ENCODE results near the gene RAMP2.

RAMP2 gene

DNA sequence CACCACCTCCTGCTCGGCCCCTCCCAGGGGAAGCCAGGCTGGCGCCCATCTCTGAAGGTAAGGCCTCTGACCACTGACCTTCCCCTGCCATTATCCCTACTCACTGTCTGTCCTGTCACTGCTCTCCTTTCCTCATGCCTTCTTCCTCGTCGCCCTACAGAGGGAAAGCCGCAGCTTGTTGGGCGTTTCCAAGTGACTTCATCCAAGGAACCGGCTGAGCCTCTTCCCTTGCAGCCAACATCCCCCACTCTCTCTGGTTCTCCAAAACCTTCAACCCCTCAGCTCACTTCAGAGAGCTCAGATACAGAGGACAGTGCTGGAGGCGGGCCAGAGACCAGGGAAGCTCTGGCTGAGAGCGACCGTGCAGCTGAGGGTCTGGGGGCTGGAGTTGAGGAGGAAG is 34.4 kb downstream of the RAMP2 start:
- DNase-seq: no peak

DNA sequence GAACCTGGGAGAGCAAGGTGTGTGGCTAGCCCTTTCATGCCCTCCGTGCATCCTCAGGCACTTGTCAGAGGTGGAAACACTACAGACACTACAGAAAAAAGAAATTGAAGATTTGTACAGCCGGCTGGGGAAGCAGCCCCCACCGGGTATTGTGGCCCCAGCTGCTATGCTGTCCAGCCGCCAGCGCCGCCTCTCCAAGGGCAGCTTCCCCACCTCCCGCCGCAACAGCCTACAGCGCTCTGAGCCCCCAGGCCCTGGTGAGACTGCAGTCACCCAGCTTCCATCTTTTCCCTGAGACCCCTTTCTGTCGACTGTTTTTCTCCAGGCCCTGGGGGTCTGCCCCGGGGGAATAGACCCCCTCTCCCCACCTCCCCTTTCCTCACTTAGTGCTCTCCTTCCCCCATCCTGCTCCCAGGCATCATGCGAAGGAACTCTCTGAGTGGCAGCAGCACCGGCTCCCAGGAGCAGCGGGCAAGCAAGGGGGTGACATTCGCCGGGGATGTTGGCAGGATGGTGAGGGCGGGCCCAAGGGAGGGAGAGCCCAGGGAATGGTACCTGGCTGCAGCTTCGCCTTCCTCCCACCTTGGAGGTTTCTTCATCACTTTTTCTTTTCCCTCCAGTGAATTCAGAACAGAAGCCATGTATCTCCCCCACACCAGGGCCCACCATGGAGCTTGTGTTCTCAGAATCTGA is 35.2 kb downstream of the RAMP2 start:
- DNase-seq: no peak

DNA sequence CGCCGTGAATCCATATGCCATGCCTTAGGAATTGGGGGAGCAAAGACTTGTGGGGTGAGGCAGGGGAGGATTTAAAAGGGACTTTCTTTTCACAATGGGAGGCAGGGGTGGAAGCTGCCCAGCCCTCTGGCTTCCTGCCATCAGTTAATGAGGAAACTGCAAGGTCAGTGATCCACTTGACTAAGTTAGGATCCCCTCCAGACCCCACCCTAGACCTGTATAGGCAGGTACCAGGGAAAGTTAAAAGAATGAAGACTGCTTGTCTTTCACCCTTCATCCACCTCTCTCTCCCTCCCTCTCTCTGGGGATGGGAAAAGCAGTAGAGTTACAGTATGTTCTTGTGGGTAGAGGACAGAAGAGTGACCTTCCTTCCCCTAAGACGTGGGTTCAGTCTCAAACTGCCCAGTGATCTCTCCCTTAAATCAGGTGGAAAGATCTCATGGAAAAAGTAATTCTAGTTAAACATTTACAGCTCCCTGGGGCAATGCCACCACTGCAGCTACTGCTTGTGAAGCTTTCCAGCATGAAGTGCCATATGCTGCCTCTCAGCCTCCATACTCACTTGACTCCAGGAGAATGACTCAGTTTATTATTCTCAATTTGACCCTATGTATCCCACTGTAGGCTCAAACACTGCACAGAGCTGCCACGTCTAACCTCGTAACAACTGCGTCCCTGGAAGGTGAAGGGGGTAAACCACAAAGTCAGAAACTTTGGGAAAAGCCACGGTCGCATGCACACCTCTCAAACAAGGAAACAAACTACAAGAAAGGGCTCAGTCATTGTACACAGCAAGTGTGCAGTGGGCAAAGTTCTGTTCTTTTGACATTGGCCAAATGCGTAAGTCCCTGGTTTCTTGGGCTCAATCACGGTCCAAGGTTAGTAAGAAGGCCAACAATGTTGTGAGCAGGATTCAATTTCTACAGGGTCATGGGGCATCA is 36.3 kb downstream of the RAMP2 start:
- no peak for DNase-seq

DNA sequence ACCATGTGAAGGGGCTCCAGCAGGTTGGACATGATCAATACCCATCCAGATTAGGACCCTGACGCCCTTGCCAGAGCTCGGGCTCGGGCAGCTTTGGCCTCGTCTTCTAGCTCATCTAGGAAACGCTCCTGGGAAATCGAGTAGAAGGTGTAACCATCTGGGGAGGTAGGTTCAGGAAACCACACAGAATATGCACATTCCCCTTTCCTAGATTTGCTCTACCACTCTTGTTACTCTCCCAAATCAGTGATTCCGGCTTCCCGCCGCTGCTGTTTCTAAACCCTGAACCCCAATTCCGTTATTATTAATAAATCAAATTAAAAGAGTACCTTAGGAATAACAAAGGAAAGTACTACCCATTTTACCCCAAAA is 37.0 kb downstream of the RAMP2 start:
- DNase-seq: no peak

DNA sequence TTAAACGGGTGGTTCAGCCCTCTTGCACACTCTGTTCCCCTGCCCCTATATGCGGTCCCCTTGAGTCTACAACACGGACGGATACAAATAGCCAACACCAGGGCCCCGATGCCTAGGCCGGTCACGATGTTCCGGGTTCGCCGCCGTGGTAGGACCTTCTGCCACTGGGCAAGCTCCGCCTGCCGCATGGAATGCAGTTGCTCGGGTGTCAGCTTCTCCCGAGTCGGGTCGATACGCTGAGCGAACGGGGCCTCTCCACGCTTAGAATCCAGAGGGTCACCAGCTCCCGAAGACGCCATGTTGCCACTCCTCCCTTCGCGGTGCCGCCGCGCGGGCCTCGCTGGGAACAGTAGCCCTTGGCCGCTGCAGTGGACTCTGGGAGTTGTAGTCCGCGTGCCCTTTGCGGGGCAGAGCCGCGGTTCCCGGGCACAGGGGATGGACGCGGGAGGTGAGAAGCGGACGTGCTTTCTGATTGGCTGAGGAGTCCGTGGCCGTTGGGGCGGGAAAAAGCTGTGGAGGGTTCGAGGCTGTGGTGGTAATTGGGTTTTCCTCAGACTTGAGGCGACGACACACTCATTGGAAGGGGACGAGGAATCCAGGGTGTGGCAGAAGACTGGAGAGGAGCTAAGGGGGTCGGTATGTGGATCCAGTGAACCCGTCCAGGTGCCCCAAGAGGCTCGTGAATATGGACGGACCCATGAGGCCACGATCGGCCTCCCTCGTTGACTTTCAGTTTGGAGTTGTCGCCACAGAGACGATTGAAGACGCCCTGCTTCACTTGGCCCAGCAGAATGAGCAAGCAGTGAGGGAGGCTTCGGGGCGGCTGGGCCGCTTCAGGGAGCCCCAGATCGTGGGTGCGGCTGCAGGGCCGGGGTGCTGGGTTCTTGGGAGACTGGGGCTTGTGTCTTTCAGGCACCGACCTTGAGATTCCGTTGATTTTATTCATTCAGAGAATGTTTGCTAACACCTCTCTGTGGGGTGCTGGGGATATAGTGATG is 37.7 kb downstream of the RAMP2 start, which contains the start of the genes CNTD1 and COA3:
CNTD1 (plus strand) TSS at position 479 of the 998 bp plus-strand sequence; CDS start at position 686, 207 bp downstream.
COA3 (minus strand) TSS at position 322 of the 998 bp plus-strand sequence; CDS start at position 299, 23 bp downstream.
- DNase-seq: peak; percentile 78 to 87

DNA sequence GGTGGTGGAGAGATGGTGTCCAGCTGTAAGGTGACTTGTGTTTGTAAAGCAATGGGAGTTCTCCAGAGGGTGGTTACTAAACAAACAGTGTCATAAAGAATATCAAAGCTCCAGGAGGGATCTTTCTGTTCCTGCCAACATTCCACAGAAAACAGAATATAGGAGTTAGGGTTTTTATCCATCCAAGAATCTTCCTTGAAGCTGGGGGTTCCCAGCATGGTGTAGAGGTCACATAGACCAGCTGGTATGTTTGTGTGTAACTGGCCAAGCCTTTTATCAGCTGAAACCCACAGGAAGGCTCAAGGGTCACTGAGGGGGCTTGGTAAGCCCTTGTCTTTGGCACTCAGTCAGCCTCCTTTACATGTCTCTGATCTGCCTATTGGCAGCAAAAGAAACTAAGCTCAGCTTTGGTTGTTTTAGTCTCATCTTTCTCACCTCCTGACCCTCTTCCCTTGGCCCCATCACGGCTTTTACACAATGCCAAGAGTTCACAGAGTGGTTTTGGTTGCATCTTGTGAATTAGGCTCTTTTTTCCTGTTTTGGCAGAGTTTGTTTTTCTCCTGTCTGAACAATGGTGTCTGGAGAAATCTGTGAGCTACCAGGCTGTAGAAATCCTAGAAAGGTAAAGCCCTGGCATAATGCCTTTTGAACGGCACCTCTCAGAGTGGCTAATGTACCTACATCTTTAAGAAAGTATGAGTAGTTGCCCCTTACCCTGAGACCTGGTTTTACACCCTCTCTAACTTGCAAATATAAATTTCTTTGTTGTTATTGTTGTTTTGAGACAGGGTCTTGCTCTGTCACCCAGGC is 42.3 kb downstream of the RAMP2 start:
- DNase-seq: no peak

DNA sequence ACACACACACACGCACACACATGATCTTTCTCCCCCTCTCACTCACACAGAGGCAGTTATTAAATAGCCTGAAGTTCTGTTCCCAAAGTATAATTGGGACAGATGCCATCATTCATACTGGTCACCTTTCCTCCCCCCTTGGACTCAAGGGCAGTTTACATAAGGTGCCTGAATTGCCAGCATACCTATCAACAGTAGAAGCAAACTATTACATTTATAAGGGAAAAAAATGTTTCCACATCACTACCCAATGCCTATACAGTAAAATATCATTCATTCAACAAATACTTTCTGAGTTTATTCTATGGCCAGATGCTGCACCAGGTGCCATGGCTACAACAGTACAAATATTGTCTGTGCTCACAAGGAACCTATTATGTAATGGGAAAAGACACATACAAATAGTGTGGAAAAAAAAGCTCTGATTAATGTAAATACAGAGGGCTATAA is 43.9 kb downstream of the RAMP2 start:
- no peak for DNase-seq

DNA sequence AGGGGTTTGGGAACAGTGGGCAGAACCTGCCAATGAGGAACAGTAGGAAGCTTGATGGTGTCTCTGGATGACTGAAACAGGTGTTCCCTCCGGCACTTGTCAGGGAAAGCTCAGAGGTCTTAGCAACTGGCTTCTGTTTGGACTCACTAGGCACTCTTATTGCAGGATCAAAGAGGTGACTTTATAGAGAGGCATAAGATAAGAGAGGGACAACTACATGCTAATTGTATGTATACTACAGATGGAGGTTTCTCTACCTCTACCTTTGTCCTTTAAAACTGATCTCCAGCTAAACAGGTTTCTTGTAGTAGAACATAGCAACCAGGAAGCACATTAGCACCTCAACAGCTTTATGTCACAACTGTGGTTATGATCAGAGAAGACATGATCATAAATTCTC is 45.2 kb downstream of the RAMP2 start:
- DNase-seq: no peak

DNA sequence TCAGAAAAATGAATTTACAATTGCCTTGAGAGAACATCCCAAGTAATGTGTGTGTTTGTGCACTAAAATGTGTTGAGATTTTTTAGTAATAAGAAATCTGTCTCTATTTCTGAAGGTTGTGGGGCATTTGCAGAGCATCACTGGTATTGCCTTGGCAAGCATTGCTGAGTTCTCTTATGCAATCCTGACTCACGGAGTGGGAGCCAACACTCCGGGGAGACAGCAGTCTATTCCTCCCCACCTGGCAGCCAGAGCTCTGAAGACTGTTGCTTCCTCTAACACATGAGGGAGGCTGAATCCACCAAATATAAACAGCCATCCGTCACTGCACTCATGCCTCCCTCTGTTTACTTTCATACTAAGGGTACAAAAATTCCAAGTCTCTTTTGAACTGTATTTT is 48.2 kb downstream of the RAMP2 start:
- no peak for DNase-seq

Data from NCI-H524 (cell line).